GM12892 (cell line): ENCODE measurements around the gene DBN1.

Experiments used
- DNase-seq: peaks from one replicate; pipeline ENCODE4 v3.0.0; 2011; ENCODE audit not compliant: insufficient read length
- FAIRE-seq: peaks from 2 replicates; lab custom pipeline; 2011; peaks lifted over from hg19 to GRCh38; lab: Jason Lieb, UNC
- POLR2A ChIP-seq: IDR thresholded peaks from 2 replicates; pipeline ENCODE4 v1.6.1; 2011; ENCODE audit warnings: low read depth, low read length, control low read depth
- POLR2AphosphoS5 ChIP-seq: IDR thresholded peaks from 2 replicates; pipeline ENCODE4 v1.6.1; 2011; ENCODE audit warnings: low read depth, low read length, control low read depth
- TAF1 ChIP-seq: IDR thresholded peaks from 2 replicates; pipeline ENCODE4 v1.6.1; 2011; ENCODE audit warnings: low read depth, mild to moderate bottlenecking, control low read depth, low read length, borderline replicate concordance

The DBN1 gene

GRCh38 chr5:177511181-177511580 is 37.7 kb upstream of the DBN1 start:
- TF ChIP-seq POLR2A (no peak), POLR2AphosphoS5 (no peak), TAF1 (no peak)
- FAIRE-seq (no peak), DNase-seq (no peak)

DNA sequence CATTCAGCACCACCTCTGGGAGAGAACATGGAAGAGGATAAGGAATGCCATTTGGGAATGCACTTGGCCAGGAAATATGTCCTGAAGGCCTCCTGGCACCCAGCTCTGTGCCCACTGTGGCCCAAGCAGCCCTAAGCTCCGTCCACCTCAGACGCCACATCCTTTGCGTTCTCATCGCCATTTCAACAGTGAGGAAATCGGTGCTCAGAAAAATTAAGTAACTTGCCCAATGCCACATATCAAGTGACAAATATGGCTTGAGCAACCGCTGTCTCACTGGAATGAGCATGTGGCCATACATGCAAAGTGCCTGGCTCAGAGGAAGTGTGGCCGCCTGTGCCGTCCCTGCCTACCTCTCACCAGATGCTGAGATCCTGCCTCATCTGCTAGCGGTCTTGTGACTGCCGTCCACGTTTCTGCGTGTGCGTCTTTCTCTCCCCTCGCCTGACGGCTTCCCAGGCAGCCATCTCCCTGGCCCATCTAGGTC is 37.2 kb upstream of the DBN1 start:
- FAIRE-seq, result peak; percentile 88
- TF ChIP-seq POLR2AphosphoS5 (no peak; the same call in 1 of the 2 replicates), TAF1 (no peak), POLR2A (no peak; the same call in 1 of the 2 replicates)
- no peak for DNase-seq

- peak; percentile 92 for FAIRE-seq
- TF ChIP-seq TAF1 (peak; percentile 27; the same call in 1 of the 2 replicates), POLR2AphosphoS5 (no peak)
- no peak for DNase-seq
These were observed 36.6 kb upstream of the DBN1 start for GRCh38 chr5:177509991-177510566.

- FAIRE-seq (no peak), DNase-seq (no peak)
- peak; percentile 51 for TF ChIP-seq POLR2A
- peak; percentile 8; the same call in 1 of the 2 replicates for TF ChIP-seq POLR2AphosphoS5
- TF ChIP-seq TAF1, result no peak
These were observed 36.0 kb upstream of the DBN1 start, which contains the start of gene DOK3 for GRCh38 chr5:177509381-177509951. TSS of gene DOK3 (minus strand) at chr5:177509826. CDS start at chr5:177509540, 286 bp downstream.

DNA sequence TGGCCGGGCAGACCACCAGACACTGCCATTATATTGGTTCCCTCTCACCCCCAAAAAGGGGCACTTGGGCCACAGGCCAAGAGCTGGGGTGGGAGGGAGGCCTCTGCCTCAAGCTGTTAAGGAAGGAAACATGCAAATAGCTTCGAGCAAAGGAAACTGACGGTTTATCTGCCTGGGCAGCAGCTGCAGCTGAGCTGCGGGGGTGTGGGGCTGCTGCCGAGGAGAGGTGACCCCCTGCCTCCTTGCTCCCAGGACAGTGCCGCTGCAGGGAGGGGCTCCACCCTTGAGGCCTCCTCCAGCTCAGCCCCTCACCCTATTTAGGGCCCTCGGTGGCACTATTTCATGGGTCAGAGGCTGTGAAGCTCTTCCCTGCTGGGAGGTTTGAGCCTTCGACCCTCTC is 35.4 kb upstream of the DBN1 start:
- FAIRE-seq (no peak), DNase-seq (no peak)
- TF ChIP-seq POLR2A (peak; percentile 60; the same call in 1 of the 2 replicates), POLR2AphosphoS5 (no peak; the same call in 1 of the 2 replicates), TAF1 (no peak; the same call in 1 of the 2 replicates)

GRCh38 chr5:177508221-177508611 is 34.8 kb upstream of the DBN1 start:
- no peak for TF ChIP-seq TAF1
- no peak for TF ChIP-seq POLR2AphosphoS5
- TF ChIP-seq POLR2A, result no peak
- FAIRE-seq (peak; percentile 75), DNase-seq (no peak)

DNA sequence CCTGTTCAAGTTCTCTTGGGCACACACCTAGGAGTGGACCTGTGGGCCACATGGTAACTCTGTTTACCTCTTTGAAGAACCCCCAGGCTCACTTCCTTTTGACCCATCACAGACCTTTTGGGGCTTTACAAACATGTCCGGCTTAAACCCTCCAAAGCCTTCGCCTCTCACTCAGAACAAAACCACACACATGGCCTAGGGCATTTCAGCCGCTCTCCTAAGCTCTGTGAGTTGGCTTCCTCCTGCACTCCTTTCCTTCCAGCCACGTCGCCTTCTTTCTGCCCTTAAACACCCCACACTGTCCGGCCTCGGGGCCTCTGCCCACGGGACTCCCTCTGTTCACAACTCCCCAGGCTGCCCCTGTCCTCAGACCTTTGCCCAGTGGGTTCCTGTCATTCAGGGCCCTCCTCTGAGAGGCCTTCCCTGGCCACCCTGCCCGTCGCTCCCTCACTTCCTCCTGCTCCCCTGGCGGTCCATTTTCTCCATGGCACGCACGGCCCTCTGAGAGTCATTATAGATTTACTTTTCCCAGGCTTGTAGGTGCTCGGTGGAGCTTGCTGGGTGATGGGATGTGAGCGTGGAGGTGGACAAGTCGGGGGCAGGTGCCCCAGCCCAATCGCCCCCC is 34.3 kb upstream of the DBN1 start:
- TF ChIP-seq TAF1 (no peak), POLR2A (0 out of 2 replicates have a peak, but pooled peaks have one; percentile 27)
- DNase-seq (no peak), FAIRE-seq (peak; percentile 33)

- TF ChIP-seq POLR2AphosphoS5 (no peak), POLR2A (no peak), TAF1 (no peak)
- no peak for FAIRE-seq
- no peak for DNase-seq
These were observed 33.7 kb upstream of the DBN1 start for GRCh38 chr5:177507165-177507564.

DNA sequence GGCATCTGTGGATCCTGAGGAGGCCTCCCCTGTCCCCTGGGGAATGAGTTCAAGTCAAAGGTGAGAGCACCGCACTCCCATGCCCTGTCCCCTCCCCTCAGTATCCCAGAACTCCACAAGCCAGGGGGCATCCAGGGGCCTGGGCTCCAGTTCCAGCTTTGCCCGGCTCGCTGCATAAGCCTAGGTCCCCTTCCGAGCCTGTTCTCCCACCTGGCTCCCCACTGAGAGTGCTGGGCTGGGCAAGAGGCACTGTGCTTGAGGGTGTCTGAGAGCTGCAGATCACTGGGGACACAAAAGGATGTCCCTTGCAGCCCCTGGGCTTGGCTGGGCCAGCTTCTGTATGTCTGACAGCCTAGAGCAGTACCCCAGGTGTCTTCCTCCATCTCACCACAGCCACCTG is 31.6 kb upstream of the DBN1 start:
- no peak for DNase-seq
- no peak for FAIRE-seq
- TF ChIP-seq TAF1 (no peak), POLR2AphosphoS5 (0 out of 2 replicates have a peak, but pooled peaks have one; percentile 11), POLR2A (0 out of 2 replicates have a peak, but pooled peaks have one; percentile 9)

- DNase-seq (no peak), FAIRE-seq (no peak)
- TF ChIP-seq TAF1 (no peak), POLR2AphosphoS5 (no peak), POLR2A (no peak)
These were observed 30.9 kb upstream of the DBN1 start for GRCh38 chr5:177504086-177505056.
